Neural progenitor cell (in vitro differentiated cells): ENCODE data around the gene TMEM165.

Source experiments
- CTCF ChIP-seq: fragments of 200-600 bp; sonication (generic); IDR thresholded peaks from 2 replicates; pipeline ENCODE4 v1.5.1; 2017; ENCODE audit warnings: antibody characterized with exemption, mild to moderate bottlenecking
- EZH2 ChIP-seq: fragments of 200-600 bp; sonication (generic); IDR thresholded peaks from 2 replicates; pipeline ENCODE4 v1.6.1; 2017; ENCODE audit warnings: antibody characterized with exemption, mild to moderate bottlenecking, moderate library complexity

- no peak for TF ChIP-seq CTCF
- no peak for TF ChIP-seq EZH2
Measured at GRCh38 chr4:55406545-55406944, 10.8 kb downstream of the TMEM165 start.
